PC-3 (cell line): ENCODE data around the gene BACH2.

Experiments
- CTCF ChIP-seq: fragments of 300-600 bp; sonication (generic); conservative IDR thresholded peaks from 2 replicates; pipeline ENCODE4 v1.5.1; 2017; ENCODE audit warnings: antibody characterized with exemption, low read depth, mild to moderate bottlenecking, low read length
- EZH2 ChIP-seq: fragments of 300-600 bp; sonication (generic); IDR thresholded peaks from one replicate; pipeline ENCODE4 v1.6.1; 2017; ENCODE audit warnings: antibody characterized with exemption, mild to moderate bottlenecking, low read length; ENCODE audit not compliant: unreplicated experiment
- EZH2phosphoT487 ChIP-seq: fragments of 300-600 bp; sonication (generic); IDR thresholded peaks from 2 replicates; pipeline ENCODE4 v1.6.1; 2018; ENCODE audit warnings: mild to moderate bottlenecking, antibody characterized with exemption, low read length, borderline replicate concordance

GRCh38 chr6:90005048-90005827 is 291.4 kb downstream of the BACH2 start:
- TF ChIP-seq EZH2: no peak
- no peak for TF ChIP-seq CTCF
- TF ChIP-seq EZH2phosphoT487: no peak
